ENCODE data around the gene PRMT9. TPM values are rescaled to one million over a fixed set of nuclear protein-coding genes. Genes with fewer than 3 reads are reported as not detected.

PRMT9 gene
- total and polyA plus RNA-seq, 9 donors = 6.8 to 29.2 (median 16.7) TPM

DNA sequence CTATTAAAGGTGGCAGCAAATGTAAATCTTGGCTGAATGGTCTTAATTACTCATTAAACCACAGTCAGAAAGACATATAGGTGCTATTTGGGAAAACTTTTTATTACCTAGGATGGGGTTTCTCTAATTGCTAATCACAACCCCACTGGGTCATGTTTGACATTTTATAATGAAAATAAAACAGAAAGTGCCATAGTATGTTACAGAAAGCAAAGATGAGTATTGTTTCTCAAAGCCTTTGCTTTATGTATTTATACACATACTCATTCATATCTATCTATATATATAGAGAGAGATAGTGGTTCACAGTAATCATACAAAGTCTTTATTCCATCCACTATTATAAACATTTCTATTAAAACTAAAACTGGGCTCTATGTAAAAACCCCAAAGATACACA lies 48.6 kb downstream of the PRMT9 start:
- H3K4me3 ChIP-seq = no peak overlapping the region
- no peaks in the 10 kb centered on the region for H3K9me3 ChIP-seq
- TF ChIP-seq EP300 (IDR thresholded peaks at IDR 0.05) = no peak
- TF ChIP-seq, protein P1, sequence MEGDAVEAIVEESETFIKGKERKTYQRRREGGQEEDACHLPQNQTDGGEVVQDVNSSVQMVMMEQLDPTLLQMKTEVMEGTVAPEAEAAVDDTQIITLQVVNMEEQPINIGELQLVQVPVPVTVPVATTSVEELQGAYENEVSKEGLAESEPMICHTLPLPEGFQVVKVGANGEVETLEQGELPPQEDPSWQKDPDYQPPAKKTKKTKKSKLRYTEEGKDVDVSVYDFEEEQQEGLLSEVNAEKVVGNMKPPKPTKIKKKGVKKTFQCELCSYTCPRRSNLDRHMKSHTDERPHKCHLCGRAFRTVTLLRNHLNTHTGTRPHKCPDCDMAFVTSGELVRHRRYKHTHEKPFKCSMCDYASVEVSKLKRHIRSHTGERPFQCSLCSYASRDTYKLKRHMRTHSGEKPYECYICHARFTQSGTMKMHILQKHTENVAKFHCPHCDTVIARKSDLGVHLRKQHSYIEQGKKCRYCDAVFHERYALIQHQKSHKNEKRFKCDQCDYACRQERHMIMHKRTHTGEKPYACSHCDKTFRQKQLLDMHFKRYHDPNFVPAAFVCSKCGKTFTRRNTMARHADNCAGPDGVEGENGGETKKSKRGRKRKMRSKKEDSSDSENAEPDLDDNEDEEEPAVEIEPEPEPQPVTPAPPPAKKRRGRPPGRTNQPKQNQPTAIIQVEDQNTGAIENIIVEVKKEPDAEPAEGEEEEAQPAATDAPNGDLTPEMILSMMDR (IDR thresholded peaks at IDR 0.05) = no peak
- no peak for TF ChIP-seq POLR2A (IDR thresholded peaks at IDR 0.05)
- H3K27me3 ChIP-seq = no peaks in the 10 kb centered on the region
- H3K4me1 ChIP-seq (ENCODE audit: insufficient read depth) = peaks cover 2% of the 10 kb centered on the region
- DNase-seq = no peak
- no peaks in the 10 kb centered on the region for H3K36me3 ChIP-seq
- H3K27ac ChIP-seq = no peak overlapping the region
- intact Hi-C loops (cut with DNase I) = no loop called here

DNA sequence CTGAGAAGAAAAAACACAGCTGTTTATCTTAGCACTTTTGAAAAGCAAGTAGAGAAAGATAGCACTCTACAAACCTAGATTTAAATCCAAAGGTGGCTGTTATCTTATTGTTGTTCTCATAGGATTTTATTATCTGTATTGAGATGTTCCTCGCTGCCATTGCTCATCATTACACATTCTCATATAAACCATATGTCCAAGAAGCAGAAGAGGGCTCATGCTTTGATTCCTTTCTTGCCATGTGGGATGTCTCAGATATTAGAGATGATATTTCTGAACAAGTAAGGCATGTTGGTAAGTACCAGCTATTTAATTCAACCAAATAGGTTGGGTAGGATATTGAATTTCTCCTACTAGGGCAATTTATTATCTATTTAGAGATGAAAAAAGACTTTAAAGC lies 50.3 kb downstream of the PRMT9 start:
- Histone ChIP-seq H3K4me1 (ENCODE audit: insufficient read depth) (peaks cover 2% of the 10 kb centered on the region), H3K36me3 (no peaks in the 10 kb centered on the region), H3K9me3 (no peaks in the 10 kb centered on the region), H3K27ac (no peak overlapping the region), H3K27me3 (no peaks in the 10 kb centered on the region), H3K4me3 (no peak overlapping the region)
- TF ChIP-seq, protein P1 (IDR thresholded peaks at IDR 0.05) = no peak
- TF ChIP-seq POLR2A (IDR thresholded peaks at IDR 0.05) = no peak
- no peak for TF ChIP-seq EP300 (IDR thresholded peaks at IDR 0.05)
- 56 to 73% (median 57%) methylated on average over 1 of the region's 1 CpG for WGBS, 3 donors
- no peak for DNase-seq
- intact Hi-C loops (cut with DNase I) = no loop called here

DNA sequence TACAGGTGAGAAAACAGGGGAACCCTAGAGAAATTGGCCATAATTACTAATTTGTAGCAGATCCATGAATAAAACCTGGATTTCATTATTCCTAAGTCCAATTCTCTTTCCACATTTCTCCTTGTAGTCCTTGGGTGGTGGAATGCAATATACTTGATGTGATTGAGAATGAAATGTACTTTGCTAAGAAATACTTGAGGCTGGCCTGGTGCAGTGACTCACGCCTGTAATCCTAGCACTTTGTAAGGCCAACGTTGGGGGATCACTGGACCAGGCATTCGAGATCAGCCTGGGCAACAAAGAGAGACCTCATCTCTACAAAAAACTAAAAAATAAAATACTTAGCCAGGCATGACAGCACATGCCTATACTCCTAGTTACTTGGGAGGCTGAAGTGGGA lies 50.9 kb downstream of the PRMT9 start:
- TF ChIP-seq EP300 (IDR thresholded peaks at IDR 0.05) (no peak), POLR2A (IDR thresholded peaks at IDR 0.05) (no peak)
- TF ChIP-seq, protein P1 (IDR thresholded peaks at IDR 0.05) = no peak
- H3K36me3 ChIP-seq = no peaks in the 10 kb centered on the region
- no peak for DNase-seq
- H3K4me1 ChIP-seq (ENCODE audit: insufficient read depth) = peaks cover 2% of the 10 kb centered on the region
- H3K9me3 ChIP-seq = no peaks in the 10 kb centered on the region
- H3K4me3 ChIP-seq = no peak overlapping the region
- whole genome bisulfite sequencing, 3 donors = 59 to 75% (median 66%) methylated on average over 3 of the region's 3 CpGs
- H3K27me3 ChIP-seq = no peaks in the 10 kb centered on the region
- no peak overlapping the region for H3K27ac ChIP-seq
- intact Hi-C loops (cut with DNase I) = no loop called here

DNA sequence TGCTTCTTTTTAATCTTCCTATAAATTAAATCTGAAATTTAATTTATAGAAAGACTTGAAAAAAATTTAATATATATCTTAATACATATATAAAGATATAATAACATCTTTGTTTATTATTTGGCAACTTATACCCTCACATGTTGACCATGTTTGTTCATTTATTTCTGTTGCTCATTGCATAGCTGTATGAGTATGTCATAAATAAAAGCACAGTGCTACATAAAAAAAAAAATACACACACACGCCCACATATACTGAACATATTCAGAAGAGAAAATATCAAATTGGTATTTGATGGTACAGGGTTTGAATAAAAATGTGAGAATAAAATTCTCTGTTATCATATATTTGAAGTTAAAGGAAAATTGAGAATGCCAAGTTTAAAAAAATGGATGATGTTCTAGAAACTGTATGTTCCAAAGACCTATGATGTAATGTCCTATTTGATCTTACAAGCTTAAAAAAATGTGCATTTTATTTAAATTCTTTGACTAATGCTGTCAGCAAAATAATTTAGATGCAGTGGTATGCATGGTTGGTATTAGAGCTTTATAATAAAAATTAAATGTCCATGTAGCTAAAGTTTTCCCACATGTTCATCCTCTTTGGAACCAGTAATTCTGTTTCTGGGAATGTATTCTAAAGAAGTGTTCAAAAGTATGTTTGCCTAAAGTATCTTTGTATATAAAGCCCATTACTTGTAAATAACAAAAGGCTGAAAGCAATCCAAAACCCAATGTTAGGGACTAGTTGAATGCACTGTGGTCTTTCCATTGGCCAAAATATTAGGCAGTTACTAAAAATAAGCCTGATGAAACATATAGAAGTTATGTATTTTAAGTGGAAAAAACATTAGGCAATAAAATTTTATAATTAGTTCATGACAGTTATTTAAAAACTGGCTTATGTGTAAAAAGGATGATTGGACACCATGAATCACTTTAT lies 53.9 kb downstream of the PRMT9 start:
- no peak for DNase-seq
- peaks cover 2% of the 10 kb centered on the region for H3K4me1 ChIP-seq (ENCODE audit: insufficient read depth)
- no peaks in the 10 kb centered on the region for H3K27me3 ChIP-seq
- H3K4me3 ChIP-seq = no peak overlapping the region
- no peaks in the 10 kb centered on the region for H3K9me3 ChIP-seq
- intact Hi-C loops (cut with DNase I) = no loop called here
- WGBS, 3 donors = 87 to 98% (median 97%) methylated on average over 1 of the region's 1 CpG
- H3K36me3 ChIP-seq = no peaks in the 10 kb centered on the region
- TF ChIP-seq, protein P1 (IDR thresholded peaks at IDR 0.05) = no peak
- TF ChIP-seq POLR2A (IDR thresholded peaks at IDR 0.05) (no peak), EP300 (IDR thresholded peaks at IDR 0.05) (no peak)
- no peak overlapping the region for H3K27ac ChIP-seq

Measured in ovary (tissue), 9 donors.